ENCODE data around the gene TBC1D10A. TPM values are rescaled to one million over a fixed set of nuclear protein-coding genes. Genes with fewer than 3 reads are reported as not detected.
A peak's percentile ranks its signal among the peaks of the same experiment; 100 is the strongest.

The TBC1D10A gene
- 10 to 100 TPM; 11.7 to 17.6 (median 14.4) TPM for polyA plus RNA-seq (ENCODE audit: insufficient read length in 4 of 4)

GRCh38 chr22:30326706-30327362 is at the start of gene TBC1D10A:
TSS of gene TBC1D10A (minus strand) at chr22:30326941. CDS start at chr22:30326881, 60 bp downstream.
- DNase-seq (ENCODE audit: low read depth in 4 of 4, low spot score in 3 of 4) = peak; percentile 77 to 87 (median 84)

DNA sequence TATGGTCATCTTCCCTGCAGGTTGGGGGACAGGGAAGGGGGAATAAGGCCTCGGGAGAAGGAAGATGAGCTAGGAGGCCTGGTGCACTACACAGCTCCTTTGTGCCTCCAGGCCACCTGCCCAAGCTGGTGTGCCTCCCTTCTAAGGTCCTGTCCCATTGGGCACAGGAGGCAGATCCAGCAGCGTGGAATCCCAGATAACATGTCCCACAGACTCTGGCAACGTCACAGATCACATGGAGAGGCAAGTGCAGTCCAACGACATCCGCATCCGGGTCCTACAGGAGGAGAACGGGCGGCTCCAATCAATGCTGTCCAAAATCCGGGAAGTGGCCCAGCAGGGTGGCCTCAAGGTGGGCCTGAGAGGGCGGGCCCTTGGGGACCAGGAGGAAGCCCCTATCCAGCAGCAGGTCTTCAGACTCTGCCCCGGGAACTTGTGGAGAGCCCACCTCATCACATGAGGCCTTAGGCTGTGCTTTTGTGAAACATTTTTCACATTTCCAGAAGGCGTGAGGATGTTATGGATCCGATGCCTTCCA is 48.6 kb upstream of the TBC1D10A start:
- no peak for DNase-seq (ENCODE audit: low read depth in 4 of 4, low spot score in 3 of 4)

DNA sequence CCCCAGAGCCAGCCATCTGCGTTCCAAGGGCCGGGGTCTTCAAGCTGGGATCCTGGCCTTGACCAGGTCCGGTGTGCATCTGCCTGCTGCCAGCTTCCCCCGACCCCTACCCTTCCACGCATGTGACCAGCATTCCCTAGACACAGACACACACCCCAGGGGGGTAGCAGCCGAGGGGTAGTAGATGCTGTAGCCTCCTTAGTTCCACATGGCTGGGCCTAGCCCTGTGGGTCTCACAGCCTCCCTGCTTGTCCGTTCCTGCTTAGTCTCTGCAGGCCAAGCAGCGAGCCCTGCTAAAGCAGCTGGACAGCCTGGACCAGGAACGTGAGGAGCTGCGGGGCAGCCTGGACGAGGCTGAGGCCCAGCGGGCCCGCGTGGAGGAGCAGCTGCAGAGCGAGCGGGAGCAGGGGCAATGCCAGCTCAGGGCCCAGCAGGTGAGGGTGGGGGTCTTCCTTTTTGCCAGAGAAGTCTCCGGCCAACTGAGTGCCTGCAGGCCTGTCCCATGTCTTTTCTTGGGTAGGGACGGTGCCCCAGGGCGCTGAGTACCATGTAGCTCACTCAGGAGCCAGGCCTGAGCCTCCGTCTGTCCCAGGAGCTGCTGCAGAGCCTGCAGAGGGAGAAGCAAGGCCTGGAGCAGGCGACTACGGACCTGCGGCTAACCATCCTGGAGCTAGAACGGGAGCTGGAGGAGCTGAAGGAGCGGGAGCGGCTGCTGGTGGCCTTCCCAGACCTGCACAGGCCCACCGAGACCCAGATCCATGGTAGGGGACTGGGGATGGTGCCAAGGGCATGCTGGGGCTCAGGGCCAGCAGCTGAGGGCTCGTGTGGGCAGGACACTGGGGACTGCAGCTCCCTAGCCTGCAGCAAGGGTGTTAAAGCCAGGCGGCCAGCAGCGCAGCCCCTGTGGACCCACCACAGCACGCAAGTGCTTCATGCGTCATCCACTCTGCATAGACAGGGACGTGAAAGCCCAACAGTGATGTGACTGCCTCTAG is 46.9 kb upstream of the TBC1D10A start:
- DNase-seq (ENCODE audit: low read depth in 4 of 4, low spot score in 3 of 4) = no peak

DNA sequence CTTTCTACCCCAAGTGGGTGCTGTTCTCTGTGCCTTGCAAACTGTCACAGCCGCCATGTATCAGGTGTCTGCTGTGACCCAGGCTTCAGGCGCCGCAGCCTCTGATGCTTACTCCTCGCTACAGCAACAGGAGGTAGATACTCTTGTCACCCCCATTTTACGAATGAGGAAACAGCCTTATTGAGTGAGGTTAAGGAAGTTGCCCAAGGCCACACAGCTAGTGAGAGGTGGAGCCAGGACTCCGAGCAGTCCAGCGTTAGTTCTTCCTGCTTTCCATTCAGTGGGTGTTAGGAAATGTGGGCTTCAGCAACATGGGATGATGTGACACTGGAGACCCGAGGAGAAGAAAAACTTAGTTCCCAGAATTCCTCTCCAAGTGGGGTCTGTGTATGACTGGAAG is 46.2 kb upstream of the TBC1D10A start:
- no peak for DNase-seq (ENCODE audit: low read depth in 4 of 4, low spot score in 3 of 4)

- no peak for DNase-seq (ENCODE audit: low read depth in 4 of 4, low spot score in 3 of 4)
These were observed 45.2 kb upstream of the TBC1D10A start for GRCh38 chr22:30371981-30372380.

- no peak for DNase-seq (ENCODE audit: low read depth in 4 of 4, low spot score in 3 of 4)
These were observed 44.6 kb upstream of the TBC1D10A start for GRCh38 chr22:30371321-30371720.

DNA sequence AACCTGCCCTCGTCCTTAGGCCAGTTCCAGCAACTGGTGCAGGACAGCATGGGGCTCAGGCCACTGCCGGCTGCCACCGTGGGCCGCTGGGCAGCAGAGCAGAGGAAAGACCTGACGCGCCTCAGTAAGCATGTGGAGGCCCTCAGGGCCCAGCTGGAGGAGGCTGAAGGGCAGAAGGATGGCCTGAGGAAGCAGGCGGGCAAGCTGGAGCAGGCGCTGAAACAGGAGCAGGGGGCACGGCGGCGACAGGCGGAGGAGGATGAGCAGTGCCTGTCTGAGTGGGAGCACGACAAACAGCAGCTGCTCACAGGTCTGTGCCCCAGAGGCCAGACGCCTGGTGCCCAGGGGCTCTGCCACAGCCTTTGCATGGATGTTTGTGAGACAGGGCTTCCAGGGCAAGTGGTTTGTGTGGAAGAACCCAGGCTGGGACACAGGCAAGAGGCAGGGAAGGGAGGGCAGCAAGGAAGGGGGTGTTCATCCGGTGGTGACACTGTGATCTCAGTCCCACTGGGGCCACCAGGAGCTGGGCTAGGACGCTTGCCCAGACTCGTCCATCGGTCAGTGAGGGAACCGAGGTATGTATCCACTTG is 44.0 kb upstream of the TBC1D10A start:
- peak in 1 of 4 donors; percentile 41 for DNase-seq (ENCODE audit: low read depth in 4 of 4, low spot score in 3 of 4)

DNA sequence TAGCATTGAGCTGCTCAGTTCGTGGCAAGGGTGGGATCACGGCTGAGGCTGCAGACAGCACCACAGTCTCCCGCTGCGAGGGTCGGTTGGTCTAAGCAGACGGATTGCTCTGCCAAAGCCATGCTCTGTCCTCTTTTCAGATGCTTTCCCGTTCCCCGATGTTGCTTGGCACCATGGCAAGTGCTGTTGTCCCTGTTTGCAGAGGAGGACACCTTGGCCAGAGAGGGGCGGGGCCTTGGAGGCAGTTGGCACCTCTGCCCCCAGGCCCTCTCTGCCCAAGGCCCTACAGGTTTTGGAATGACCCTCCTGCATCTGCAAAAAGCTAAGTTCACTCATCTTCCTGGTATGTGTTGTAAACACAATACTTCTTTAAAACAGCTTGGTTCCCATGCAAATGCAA is 41.7 kb upstream of the TBC1D10A start:
- DNase-seq (ENCODE audit: low read depth in 4 of 4, low spot score in 3 of 4) = no peak

DNA sequence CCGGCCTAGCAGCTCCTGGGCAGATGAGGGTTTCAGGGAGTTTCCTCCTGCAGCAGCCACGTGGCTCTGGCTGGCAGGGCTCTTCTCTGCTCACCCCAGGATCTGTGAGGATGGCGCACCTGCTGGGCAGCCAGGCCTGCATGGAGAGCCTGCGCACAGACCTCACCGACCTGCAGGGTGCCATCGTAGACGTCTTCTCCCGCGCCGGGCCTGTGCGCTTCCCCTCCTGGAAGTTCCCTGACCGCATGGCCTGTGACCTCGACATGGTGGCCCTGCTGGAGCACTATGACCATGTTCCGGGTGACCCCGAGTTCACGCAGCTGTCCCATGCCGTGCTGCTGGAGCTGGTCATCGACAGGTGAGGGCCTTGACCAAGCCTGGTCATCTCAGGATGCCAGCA is 39.1 kb upstream of the TBC1D10A start:
- no peak for DNase-seq (ENCODE audit: low read depth in 4 of 4, low spot score in 3 of 4)

- DNase-seq (ENCODE audit: low read depth in 4 of 4, low spot score in 3 of 4) = no peak
These were observed 36.0 kb upstream of the TBC1D10A start for GRCh38 chr22:30362651-30363281.

DNA sequence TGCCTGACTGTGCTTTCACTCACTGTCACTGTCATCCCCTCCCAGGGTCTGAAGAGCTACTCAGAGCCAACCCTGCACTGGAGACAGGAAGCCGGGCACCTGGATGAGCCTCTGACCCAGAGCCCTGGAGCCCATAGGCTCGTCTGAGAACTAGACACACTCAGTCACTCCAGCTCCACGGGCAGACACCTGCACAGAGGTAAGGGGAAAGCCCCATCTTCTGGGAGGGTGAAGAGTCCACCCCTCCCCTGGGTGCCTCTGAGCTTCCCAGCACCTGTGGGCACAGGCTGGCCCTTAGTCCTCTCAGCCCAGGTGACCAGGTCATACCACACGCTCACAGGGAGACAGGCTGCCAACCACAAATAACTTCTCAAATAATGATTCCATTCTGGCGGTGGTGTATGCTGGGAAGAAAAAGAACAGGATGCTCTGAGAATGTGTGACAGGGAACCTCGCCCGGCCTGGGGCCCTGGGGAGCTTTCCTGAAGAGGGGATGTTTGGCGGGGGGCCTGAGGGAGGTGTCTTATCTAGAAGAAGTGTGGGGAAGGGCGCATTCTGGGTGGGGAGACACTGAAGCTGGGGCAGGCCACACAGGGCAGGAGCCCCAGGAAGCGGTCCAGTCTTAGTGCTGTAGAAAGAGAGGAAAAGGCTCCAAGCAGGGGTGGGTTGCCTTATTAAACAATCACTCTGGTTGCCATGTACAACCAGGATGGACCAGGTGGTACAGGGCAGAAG is 35.3 kb upstream of the TBC1D10A start:
- DNase-seq (ENCODE audit: low read depth in 4 of 4, low spot score in 3 of 4) = no peak

DNA sequence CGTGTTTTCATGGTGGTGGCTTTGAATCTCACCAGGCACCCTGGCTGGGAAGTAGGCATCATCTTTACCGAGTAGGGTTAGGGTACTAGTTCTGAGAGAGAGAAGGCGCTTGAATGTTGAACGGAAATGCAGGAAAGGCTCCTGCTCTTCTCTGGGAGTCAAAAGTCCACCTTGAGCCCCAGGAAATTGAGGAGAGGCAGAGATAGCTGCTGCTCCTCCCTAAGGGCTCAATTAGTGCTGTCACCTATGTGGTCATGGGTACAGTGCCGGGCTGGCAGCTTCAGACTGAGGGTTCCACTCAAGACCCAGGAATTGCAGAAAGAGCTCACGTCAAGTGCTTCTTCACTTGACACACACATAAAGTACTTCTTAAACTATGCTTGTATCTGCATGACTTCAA is 31.8 kb upstream of the TBC1D10A start:
- DNase-seq (ENCODE audit: low read depth in 4 of 4, low spot score in 3 of 4) = no peak

DNA sequence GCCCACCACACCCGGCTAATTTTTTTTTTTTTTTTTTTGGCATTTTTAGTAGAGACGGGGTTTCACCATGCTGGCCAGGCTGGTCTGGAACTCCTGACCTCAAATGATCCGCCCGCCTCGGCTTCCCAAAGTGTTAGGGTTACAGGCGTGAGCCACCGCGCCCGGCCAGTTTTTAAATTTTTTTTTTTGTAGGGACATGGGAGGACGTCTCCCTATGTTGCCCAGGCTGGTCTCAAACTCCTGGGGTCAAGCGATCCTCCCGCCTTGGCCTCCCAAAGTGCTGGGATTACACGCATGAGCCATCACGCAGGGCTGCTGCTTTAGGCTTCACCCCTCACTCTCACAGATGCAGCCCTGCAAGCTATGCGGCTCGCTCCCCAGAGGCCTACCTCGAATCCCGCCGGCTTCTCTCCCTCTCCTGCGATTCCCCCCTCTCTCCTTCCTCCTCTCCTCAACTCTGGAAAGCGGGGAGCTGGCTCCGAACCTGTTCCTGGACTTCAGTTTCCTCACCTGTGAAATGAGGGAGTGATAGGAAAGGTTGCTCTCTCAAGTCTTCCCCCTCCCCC is 31.0 kb upstream of the TBC1D10A start:
- DNase-seq (ENCODE audit: low read depth in 4 of 4, low spot score in 3 of 4) = no peak

- DNase-seq (ENCODE audit: low read depth in 4 of 4, low spot score in 3 of 4) = peak in 1 of 4 donors; percentile 16
These were observed 30.5 kb upstream of the TBC1D10A start for GRCh38 chr22:30357236-30357570.

- peak; percentile 78 to 92 (median 84) for DNase-seq (ENCODE audit: low read depth in 4 of 4, low spot score in 3 of 4)
These were observed 29.9 kb upstream of the TBC1D10A start, which contains the start of the genes CCDC157 and SF3A1 for GRCh38 chr22:30356449-30357235. TSS of gene CCDC157 (plus strand) at chr22:30357007. CDS start at chr22:30366001, 8,994 bp downstream. TSS of gene SF3A1 (minus strand) at chr22:30356894. CDS start at chr22:30356792, 102 bp downstream.

DNA sequence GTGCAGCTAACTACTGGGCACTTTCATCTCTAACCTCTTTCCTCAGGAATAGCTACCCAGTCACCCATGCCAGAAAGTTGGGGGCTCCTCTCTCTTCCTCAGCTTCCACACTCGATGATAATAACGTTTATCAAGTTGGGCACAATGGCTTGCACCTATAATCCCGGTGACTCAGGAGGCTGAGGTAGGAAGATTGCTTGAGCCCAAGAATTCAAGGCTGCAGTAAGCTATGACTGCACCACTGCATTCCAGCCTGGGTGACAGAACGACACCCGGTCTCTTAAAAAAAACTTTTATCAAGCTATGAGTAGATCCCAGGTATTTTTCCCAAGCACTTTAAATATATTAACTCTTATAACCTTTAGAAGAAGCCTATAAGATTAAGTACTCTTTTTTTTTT is 27.9 kb upstream of the TBC1D10A start:
- DNase-seq (ENCODE audit: low read depth in 4 of 4, low spot score in 3 of 4) = no peak

- DNase-seq (ENCODE audit: low read depth in 4 of 4, low spot score in 3 of 4) = no peak
These were observed 24.5 kb upstream of the TBC1D10A start for GRCh38 chr22:30351226-30351625.

DNA sequence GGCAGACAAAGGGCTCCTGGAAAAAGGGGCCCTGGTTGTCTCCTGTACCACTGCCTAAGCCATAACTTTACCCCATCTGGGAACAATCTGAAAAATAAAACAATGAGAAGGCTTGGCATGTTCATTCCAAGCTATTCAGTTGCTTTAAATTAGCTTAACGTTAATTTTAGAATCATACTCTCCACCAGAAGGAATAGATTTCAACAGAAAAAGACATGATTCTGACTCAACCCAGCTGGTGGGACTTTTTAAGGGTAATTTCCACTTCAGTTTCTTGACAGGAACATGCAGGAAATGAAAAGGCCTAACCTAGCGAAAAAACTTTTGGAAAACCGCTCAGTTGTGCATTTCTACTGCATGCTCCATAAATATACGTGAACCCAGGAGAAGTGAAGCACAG is 22.1 kb upstream of the TBC1D10A start:
- no peak for DNase-seq (ENCODE audit: low read depth in 4 of 4, low spot score in 3 of 4)

DNA sequence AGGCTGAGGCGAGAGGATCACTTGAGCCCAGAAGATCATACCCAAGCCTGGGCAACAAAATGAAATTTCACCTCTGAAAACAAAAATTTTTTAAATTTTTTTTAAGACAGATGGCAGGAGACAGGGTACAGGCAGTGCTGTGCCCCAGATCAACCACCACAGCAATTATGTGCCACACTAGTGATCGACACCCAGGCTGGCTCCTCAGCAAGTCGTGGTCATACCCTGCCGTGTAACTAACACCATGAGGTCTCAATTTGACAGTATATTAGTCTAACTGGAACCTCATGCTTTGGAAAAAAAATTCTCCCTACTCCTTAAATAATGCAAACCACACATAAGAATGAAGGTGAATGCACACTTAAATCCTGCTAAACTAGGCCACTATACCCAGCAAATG is 21.7 kb upstream of the TBC1D10A start:
- no peak for DNase-seq (ENCODE audit: low read depth in 4 of 4, low spot score in 3 of 4)

Data from right renal pelvis (tissue), 4 donors.